Measurements from ENCODE around the gene GNPTG. TPM values are rescaled to one million over a fixed set of nuclear protein-coding genes. Genes with fewer than 3 reads are reported as not detected.

GNPTG gene
- total and polyA plus RNA-seq, 9 of the 15 experiments (the other 6 are each of a cell fraction or from before 2014, with no cell fraction given): 0.69 to 33.3 (median 13.6) TPM

DNA sequence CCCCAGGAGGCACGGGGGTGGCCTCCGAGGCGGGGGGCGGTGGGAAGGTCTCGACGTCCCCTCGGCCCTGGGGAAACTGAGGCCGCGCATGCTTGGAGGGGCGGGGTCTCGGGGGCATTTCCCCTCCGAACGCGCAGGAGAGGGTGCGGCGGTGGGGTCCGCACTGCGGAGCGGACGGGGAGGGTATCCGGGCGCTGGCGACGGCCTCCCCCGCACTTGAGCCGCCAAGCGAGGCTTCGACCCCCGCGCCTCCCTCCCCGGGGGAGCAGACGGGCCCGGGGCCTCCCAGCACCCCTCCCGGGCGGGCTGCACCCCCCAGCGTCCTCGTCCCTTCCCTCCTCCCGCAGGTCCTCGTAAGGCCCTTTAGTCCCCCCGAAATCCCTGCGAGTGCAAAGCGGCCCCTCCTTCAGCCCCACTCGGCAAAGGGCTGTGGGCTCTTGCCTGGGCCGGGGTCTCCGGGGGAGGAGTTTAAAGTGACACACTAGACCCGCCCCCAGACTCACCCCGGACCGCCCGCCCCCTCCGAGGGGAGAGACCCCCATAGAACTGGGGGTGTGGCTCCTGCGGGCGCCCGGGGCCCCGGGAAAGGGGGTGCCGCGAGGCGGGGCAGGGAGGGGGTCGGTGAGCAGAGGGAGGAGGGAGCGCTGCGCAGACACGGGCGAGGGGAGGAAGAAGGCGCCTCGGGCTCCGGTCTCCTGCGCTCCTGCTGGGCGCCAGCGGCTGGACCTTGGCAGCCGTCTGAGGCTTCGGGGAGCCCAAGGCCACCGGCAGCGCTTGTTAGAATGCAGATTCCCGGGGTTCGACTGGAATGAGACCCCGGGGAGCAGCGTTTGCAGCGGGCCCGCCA, 17.7 kb upstream of the GNPTG start:
- BruUV-seq (replicated peaks): no TSS peak
- Histone ChIP-seq H3K4me3 (peak overlapping the region; percentile 51), H3K79me2 (ENCODE audit: control insufficient read depth, insufficient read depth, low read length) (no peaks in the 10 kb centered on the region), H3K9me3 (replicated peaks; ENCODE audit: control insufficient read depth, insufficient read depth, low read depth, low read length) (0 out of 2 replicates have a peak, but pooled peaks cover 4% of the 10 kb centered on the region), H3K36me3 (ENCODE audit: control insufficient read depth, insufficient read depth, low read length) (no peaks in the 10 kb centered on the region), H3K4me2 (ENCODE audit: insufficient read depth, low read length) (peak overlapping the region; percentile 32; the same call in 1 of the 2 replicates), H2AFZ (ENCODE audit: low read depth, low read length) (peak overlapping the region; percentile 80; the same call in 1 of the 2 replicates), H3K9me1 (ENCODE audit: control insufficient read depth, insufficient read depth, low read length) (no peaks in the 10 kb centered on the region), H3K4me1 (replicated peaks in 1 of 2; ENCODE audit: control insufficient read depth in 2 of 2, insufficient read depth in 2 of 2, low read length in 2 of 2) (peaks cover 17 to 86% of the 10 kb centered on the region in 2 experiments), H3K9ac (ENCODE audit: insufficient read depth in 1 of 2, low read depth in 2 of 2, low read length in 2 of 2) (peak overlapping the region; percentile 30 to 85; a peak in 3 of 4 replicates), H4K20me1 (replicated peaks; ENCODE audit: control insufficient read depth, insufficient read depth, low read length) (0 out of 2 replicates have a peak, but pooled peaks cover 9% of the 10 kb centered on the region), H3K27ac (ENCODE audit: extremely low read depth, low read depth, low read length) (no peak overlapping the region), H3K27me3 (ENCODE audit: control insufficient read depth in 2 of 2, insufficient read depth in 2 of 2, low read length in 2 of 2) (peaks cover 6 to 19% of the 10 kb centered on the region in 2 experiments; a peak in 3 of 5 replicates)
- FAIRE-seq (no peak), DNase-seq (ENCODE audit: extremely low read depth in 1 of 4, low spot score in 3 of 4) (peak in 2 of 4 experiments; percentile 31 to 45), ATAC-seq (no peak)
- intact Hi-C loops (cut with micrococcal nuclease) (no loop called here), in situ Hi-C loops (cut with MboI) (no loop called here)
- POLR2A ChIA-PET: interaction anchor here (0.6 kb wide), 1 partner anchor 198 kb away, joined by 4 read pairs; no protein-coding TSS in a partner anchor
- 3% methylated on average over 23 of the region's 78 CpGs for WGBS (ENCODE audit: insufficient coverage, low coverage, missing lambda C conversion rate)
- CTCF ChIA-PET (ENCODE audit: low intra/inter-chr PET ratio): no interaction called here
- TF ChIP-seq CCAR2 (IDR thresholded peaks at IDR 0.05; ENCODE audit: low read depth, low read length): no peak
- no peak for TF ChIP-seq SIN3A (IDR thresholded peaks at IDR 0.05; ENCODE audit: borderline replicate concordance in 2 of 2, control insufficient read depth in 1 of 2, low read depth in 2 of 2, low read length in 2 of 2)
- TF ChIP-seq ZNF12 (CRISPR knock-in tag; IDR thresholded peaks at IDR 0.05): no peak
- TF ChIP-seq ZNF263 (CRISPR knock-in tag; IDR thresholded peaks at IDR 0.05; ENCODE audit: borderline replicate concordance): peak; percentile 86
- no peak for TF ChIP-seq HNRNPLL (IDR thresholded peaks at IDR 0.05; ENCODE audit: low read depth, low read length, poor library complexity, severe bottlenecking)
- no peak for TF ChIP-seq ZNF224 (CRISPR knock-in tag; IDR thresholded peaks at IDR 0.05)
- TF ChIP-seq ZNF3 (CRISPR knock-in tag; IDR thresholded peaks at IDR 0.05): no peak
- TF ChIP-seq NR1H2 (CRISPR knock-in tag; IDR thresholded peaks at IDR 0.05): no peak
- peak; percentile 16; the same call in 1 of the 2 replicates for TF ChIP-seq POLR2G (IDR thresholded peaks at IDR 0.05; ENCODE audit: low read depth, low read length)
- TF ChIP-seq YBX1 (IDR thresholded peaks at IDR 0.05): no peak
- no peak for TF ChIP-seq ZC3H8 (IDR thresholded peaks at IDR 0.05)
- no peak for TF ChIP-seq SPI1 (IDR thresholded peaks at IDR 0.05; ENCODE audit: borderline replicate concordance, low read depth, low read length)
- TF ChIP-seq ZNF586 (CRISPR knock-in tag; conservative IDR thresholded peaks at IDR 0.05): no peak
- no peak for TF ChIP-seq ZNF551 (CRISPR knock-in tag; IDR thresholded peaks at IDR 0.05)
- TF ChIP-seq ZNF445 (CRISPR knock-in tag; IDR thresholded peaks at IDR 0.05; ENCODE audit: low read depth): no peak
- TF ChIP-seq, protein P1, sequence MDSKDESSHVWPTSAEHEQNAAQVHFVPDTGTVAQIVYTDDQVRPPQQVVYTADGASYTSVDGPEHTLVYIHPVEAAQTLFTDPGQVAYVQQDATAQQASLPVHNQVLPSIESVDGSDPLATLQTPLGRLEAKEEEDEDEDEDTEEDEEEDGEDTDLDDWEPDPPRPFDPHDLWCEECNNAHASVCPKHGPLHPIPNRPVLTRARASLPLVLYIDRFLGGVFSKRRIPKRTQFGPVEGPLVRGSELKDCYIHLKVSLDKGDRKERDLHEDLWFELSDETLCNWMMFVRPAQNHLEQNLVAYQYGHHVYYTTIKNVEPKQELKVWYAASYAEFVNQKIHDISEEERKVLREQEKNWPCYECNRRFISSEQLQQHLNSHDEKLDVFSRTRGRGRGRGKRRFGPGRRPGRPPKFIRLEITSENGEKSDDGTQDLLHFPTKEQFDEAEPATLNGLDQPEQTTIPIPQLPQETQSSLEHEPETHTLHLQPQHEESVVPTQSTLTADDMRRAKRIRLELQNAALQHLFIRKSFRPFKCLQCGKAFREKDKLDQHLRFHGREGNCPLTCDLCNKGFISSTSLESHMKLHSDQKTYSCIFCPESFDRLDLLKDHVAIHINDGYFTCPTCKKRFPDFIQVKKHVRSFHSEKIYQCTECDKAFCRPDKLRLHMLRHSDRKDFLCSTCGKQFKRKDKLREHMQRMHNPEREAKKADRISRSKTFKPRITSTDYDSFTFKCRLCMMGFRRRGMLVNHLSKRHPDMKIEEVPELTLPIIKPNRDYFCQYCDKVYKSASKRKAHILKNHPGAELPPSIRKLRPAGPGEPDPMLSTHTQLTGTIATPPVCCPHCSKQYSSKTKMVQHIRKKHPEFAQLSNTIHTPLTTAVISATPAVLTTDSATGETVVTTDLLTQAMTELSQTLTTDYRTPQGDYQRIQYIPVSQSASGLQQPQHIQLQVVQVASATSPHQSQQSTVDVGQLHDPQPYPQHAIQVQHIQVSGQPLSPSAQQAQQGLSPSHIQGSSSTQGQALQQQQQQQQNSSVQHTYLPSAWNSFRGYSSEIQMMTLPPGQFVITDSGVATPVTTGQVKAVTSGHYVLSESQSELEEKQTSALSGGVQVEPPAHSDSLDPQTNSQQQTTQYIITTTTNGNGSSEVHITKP (IDR thresholded peaks at IDR 0.05; ENCODE audit: partially characterized antibody): no peak
- no peak for TF ChIP-seq ZNF695 (CRISPR knock-in tag; IDR thresholded peaks at IDR 0.05)
- no peak for TF ChIP-seq CREB1 (IDR thresholded peaks at IDR 0.05)
- no peak for TF ChIP-seq CREB1 (CRISPR knock-in tag; IDR thresholded peaks at IDR 0.05)
- peak; percentile 19; the same call in 1 of the 2 replicates for TF ChIP-seq CBFA2T3 (IDR thresholded peaks at IDR 0.05)
